Measurements from ENCODE around the gene CHAF1A. TPM values are rescaled to one million over a fixed set of nuclear protein-coding genes. Genes with fewer than 3 reads are reported as not detected.

Gene CHAF1A
- total and polyA plus RNA-seq, 2 experiments from 2014 or later: 113 to 125 TPM

- peaks cover 20% of the 10 kb centered on the region; the same call in 2 of the 3 replicates for H3K36me3 Mint-ChIP-seq (ENCODE audit: low read depth)
- H3K4me3 Mint-ChIP-seq: no peak overlapping the region
- DNase-seq (ENCODE audit: low spot score): no peak
- H3K4me1 Mint-ChIP-seq: peaks cover 35% of the 10 kb centered on the region
- H4K20me1 ChIP-seq (replicated peaks; ENCODE audit: insufficient read depth): peaks cover 44% of the 10 kb centered on the region
- no peak for ATAC-seq
- no peak for TF ChIP-seq ZNF114 (CRISPR knock-in tag; IDR thresholded peaks at IDR 0.05)
- TF ChIP-seq EZH2 (IDR thresholded peaks at IDR 0.05; ENCODE audit: low read depth, unreplicated experiment): no peak
- TF ChIP-seq CREB1 (CRISPR knock-in tag; IDR thresholded peaks at IDR 0.05; ENCODE audit: low read depth): no peak
- H3K79me2 ChIP-seq (replicated peaks; ENCODE audit: insufficient read depth): peaks cover 94% of the 10 kb centered on the region
- H3K27me3 ChIP-seq (ENCODE audit: insufficient read depth): no peaks in the 10 kb centered on the region
- no peaks in the 10 kb centered on the region for H3K9me2 ChIP-seq (ENCODE audit: insufficient read depth)
- H2AFZ ChIP-seq: no peak overlapping the region
- peaks cover 15% of the 10 kb centered on the region for H3K27me3 Mint-ChIP-seq (ENCODE audit: insufficient read depth, low read depth, poor library complexity)
- no peaks in the 10 kb centered on the region for H3K9me3 Mint-ChIP-seq
- H3F3A ChIP-seq (replicated peaks; ENCODE audit: low read depth): peaks cover 5% of the 10 kb centered on the region; the same call in 1 of the 2 replicates
- H3K4me1 ChIP-seq (ENCODE audit: insufficient read depth): peaks cover 17% of the 10 kb centered on the region
- no peak overlapping the region for H3K27ac ChIP-seq (ENCODE audit: low read depth)
- no peak overlapping the region for H3K4me2 ChIP-seq
- H3K36me3 ChIP-seq (ENCODE audit: insufficient read depth): no peaks in the 10 kb centered on the region
- H3K27ac Mint-ChIP-seq: no peak overlapping the region
- H3K4me3 ChIP-seq: no peak overlapping the region
Measured at GRCh38 chr19:4386041-4386782, 16.2 kb upstream of the CHAF1A start.

DNA sequence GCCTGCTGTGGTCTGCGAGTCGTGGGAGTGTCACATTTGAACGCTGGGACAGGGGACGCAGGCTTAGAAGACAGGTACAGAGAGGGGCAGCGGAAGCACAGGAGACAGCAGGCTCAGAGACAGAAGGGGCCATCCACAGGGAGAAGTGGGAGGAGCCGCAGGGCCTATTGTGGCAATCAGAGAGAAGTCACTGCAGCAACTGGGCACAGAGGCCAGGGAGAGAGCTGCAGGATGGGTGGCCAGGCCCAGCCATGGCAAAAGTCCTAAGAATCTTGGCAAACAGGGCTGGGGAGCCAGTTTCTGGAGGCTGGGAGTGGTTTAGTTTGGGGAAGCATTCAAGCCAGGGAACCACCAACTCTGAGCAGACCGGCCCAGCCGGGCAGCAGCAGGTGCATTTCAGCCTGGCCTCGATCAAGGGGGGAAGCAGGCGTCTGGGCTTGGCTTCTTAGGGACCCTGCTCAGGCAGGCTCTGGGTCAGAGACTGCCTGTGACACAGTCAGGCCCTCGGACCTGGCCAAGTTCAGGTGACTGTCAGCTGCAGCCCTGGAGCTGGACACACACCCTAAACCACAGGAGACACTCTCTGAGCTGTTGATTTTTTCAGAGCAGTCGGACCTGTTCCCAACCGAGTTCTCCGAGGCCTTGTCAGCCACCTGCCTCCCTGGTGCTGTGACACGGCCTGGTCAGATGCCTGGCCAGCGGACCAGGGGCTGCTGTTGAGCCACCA lies 13.9 kb upstream of the CHAF1A start:
- peaks cover 24% of the 10 kb centered on the region for H3K27me3 Mint-ChIP-seq (ENCODE audit: insufficient read depth, low read depth, poor library complexity)
- DNase-seq (ENCODE audit: low spot score) (no peak), ATAC-seq (no peak)
- H3K27me3 ChIP-seq (ENCODE audit: insufficient read depth): no peaks in the 10 kb centered on the region
- H3K27ac ChIP-seq (ENCODE audit: low read depth): no peak overlapping the region
- peak overlapping the region; percentile 41; the same call in 1 of the 3 replicates for H3K4me3 Mint-ChIP-seq
- TF ChIP-seq REST (IDR thresholded peaks at IDR 0.05; ENCODE audit: unreplicated experiment): no peak
- TF ChIP-seq EZH2phosphoT487 (IDR thresholded peaks at IDR 0.05; ENCODE audit: unreplicated experiment): no peak
- no peak for TF ChIP-seq ZNF114 (CRISPR knock-in tag; IDR thresholded peaks at IDR 0.05)
- no peak for TF ChIP-seq STAT1 (IDR thresholded peaks at IDR 0.05; ENCODE audit: unreplicated experiment)
- TF ChIP-seq CREB1 (CRISPR knock-in tag; IDR thresholded peaks at IDR 0.05; ENCODE audit: low read depth): no peak
- TF ChIP-seq, protein P1, sequence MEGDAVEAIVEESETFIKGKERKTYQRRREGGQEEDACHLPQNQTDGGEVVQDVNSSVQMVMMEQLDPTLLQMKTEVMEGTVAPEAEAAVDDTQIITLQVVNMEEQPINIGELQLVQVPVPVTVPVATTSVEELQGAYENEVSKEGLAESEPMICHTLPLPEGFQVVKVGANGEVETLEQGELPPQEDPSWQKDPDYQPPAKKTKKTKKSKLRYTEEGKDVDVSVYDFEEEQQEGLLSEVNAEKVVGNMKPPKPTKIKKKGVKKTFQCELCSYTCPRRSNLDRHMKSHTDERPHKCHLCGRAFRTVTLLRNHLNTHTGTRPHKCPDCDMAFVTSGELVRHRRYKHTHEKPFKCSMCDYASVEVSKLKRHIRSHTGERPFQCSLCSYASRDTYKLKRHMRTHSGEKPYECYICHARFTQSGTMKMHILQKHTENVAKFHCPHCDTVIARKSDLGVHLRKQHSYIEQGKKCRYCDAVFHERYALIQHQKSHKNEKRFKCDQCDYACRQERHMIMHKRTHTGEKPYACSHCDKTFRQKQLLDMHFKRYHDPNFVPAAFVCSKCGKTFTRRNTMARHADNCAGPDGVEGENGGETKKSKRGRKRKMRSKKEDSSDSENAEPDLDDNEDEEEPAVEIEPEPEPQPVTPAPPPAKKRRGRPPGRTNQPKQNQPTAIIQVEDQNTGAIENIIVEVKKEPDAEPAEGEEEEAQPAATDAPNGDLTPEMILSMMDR (conservative IDR thresholded peaks at IDR 0.05; ENCODE audit: low read depth in 2 of 2): no peak
- H3K9me2 ChIP-seq (ENCODE audit: insufficient read depth): no peaks in the 10 kb centered on the region
- no peak overlapping the region for H3K27ac Mint-ChIP-seq
- no peak overlapping the region for H3K4me2 ChIP-seq
- peaks cover 61% of the 10 kb centered on the region for H4K20me1 ChIP-seq (replicated peaks; ENCODE audit: insufficient read depth)
- peaks cover 19% of the 10 kb centered on the region; the same call in 2 of the 3 replicates for H3K36me3 Mint-ChIP-seq (ENCODE audit: low read depth)
- H3F3A ChIP-seq (replicated peaks; ENCODE audit: low read depth): peaks cover 10% of the 10 kb centered on the region; the same call in 1 of the 2 replicates
- H3K79me2 ChIP-seq (replicated peaks; ENCODE audit: insufficient read depth): peaks cover 97% of the 10 kb centered on the region
- peaks cover 47% of the 10 kb centered on the region for H3K4me1 Mint-ChIP-seq
- H3K4me1 ChIP-seq (ENCODE audit: insufficient read depth): peaks cover 22% of the 10 kb centered on the region
- no peaks in the 10 kb centered on the region for H3K36me3 ChIP-seq (ENCODE audit: insufficient read depth)
- no peaks in the 10 kb centered on the region for H3K9me3 Mint-ChIP-seq
- H2AFZ ChIP-seq: no peak overlapping the region
- H3K4me3 ChIP-seq: no peak overlapping the region

Measured in GM23338 (cell line).